WTC11 (cell line): ENCODE data around the gene RING1. TPM values are rescaled to one million over a fixed set of nuclear protein-coding genes. Genes with fewer than 3 reads are reported as not detected.
A peak's percentile ranks its signal among the peaks of the same experiment; 100 is the strongest.

Source experiments
- ATAC-seq: fragments of 200-7000 bp; cut with Tn5 transposase; 2 replicates; pipeline ENCODE4 v1.10.0; 2021; ENCODE audit warnings: mild to moderate bottlenecking, moderate library complexity
- CTCF ChIA-PET: fragments of 300-600 bp; sonication (Branson Sonifier 250); formaldehyde crosslinking; loops from one replicate; lab custom pipeline; 2021; ENCODE audit warnings: antibody characterized with exemption; lab: Charles Lee
- POLR2A ChIA-PET: fragments of 350-600 bp; sonication (Branson Sonifier 250); formaldehyde crosslinking; loops from one replicate; lab custom pipeline; 2021; ENCODE audit warnings: antibody characterized with exemption; lab: Charles Lee
- DNase-seq: peaks from one replicate; pipeline ENCODE4 v3.0.0; 2021; ENCODE audit warnings: low spot score
- H3K27ac Mint-ChIP-seq: 2 replicates; pipeline ENCODE4 v1.8.0; 2021; ENCODE audit warnings: mixed read lengths
- H3K27me3 Mint-ChIP-seq: 2 replicates; pipeline ENCODE4 v1.8.0; 2021; ENCODE audit warnings: low read depth, mild to moderate bottlenecking, moderate library complexity, mixed read lengths
- H3K36me3 Mint-ChIP-seq: 2 replicates; pipeline ENCODE4 v1.8.0; 2021; ENCODE audit warnings: mixed read lengths
- H3K4me1 Mint-ChIP-seq: 2 replicates; pipeline ENCODE4 v1.8.0; 2022; ENCODE audit warnings: mixed read lengths
- H3K4me3 Mint-ChIP-seq: 2 replicates; pipeline ENCODE4 v1.8.0; 2021; ENCODE audit warnings: mild to moderate bottlenecking, moderate library complexity, mixed read lengths
- H3K9me3 Mint-ChIP-seq: 2 replicates; pipeline ENCODE4 v1.8.0; 2021; ENCODE audit warnings: mixed read lengths
- AR ChIP-seq: fragments of 250-450 bp; sonication (Bioruptor Pico); IDR thresholded peaks from 2 replicates; pipeline ENCODE4 v1.9.0; 2021; ENCODE audit warnings: mild to moderate bottlenecking
- ARID4B ChIP-seq: sonication (generic); formaldehyde crosslinking; IDR thresholded peaks from 2 replicates; pipeline ENCODE4 v1.8.0; 2023; ENCODE audit warnings: missing genetic modification reagents, mild to moderate bottlenecking, borderline replicate concordance
- CDX4 ChIP-seq: fragments of 250-450 bp; sonication (Bioruptor Pico); IDR thresholded peaks from 2 replicates; pipeline ENCODE4 v1.9.0; 2021; ENCODE audit warnings: moderate library complexity, mild to moderate bottlenecking, inconsistent platforms, borderline replicate concordance
- CREB1 ChIP-seq: sonication (generic); formaldehyde crosslinking; IDR thresholded peaks from 2 replicates; pipeline ENCODE4 v1.8.0; 2023; ENCODE audit warnings: mild to moderate bottlenecking, missing genetic modification reagents
- CTCF ChIP-seq: fragments of 200-600 bp; IDR thresholded peaks from 2 replicates; pipeline ENCODE4 v1.8.0; 2022; ENCODE audit warnings: antibody characterized with exemption
- IRF1 ChIP-seq: sonication (generic); formaldehyde crosslinking; IDR thresholded peaks from 2 replicates; pipeline ENCODE4 v1.8.0; 2023; ENCODE audit warnings: missing genetic modification reagents
- JAZF1 ChIP-seq: fragments of 250-450 bp; sonication (Bioruptor Pico); IDR thresholded peaks from 2 replicates; pipeline ENCODE4 v1.9.0; 2021; ENCODE audit warnings: moderate library complexity, mild to moderate bottlenecking, inconsistent platforms
- MXD4 ChIP-seq: fragments of 250-450 bp; sonication (Bioruptor Pico); IDR thresholded peaks from 2 replicates; pipeline ENCODE4 v1.8.0; 2021; ENCODE audit warnings: mild to moderate bottlenecking, moderate library complexity, borderline replicate concordance
- NFYB ChIP-seq: sonication (generic); formaldehyde crosslinking; conservative IDR thresholded peaks from 2 replicates; pipeline ENCODE4 v1.8.0; 2022; ENCODE audit warnings: low read depth, missing genetic modification reagents
- NR2C2 ChIP-seq: sonication (generic); formaldehyde crosslinking; IDR thresholded peaks from 2 replicates; pipeline ENCODE4 v1.8.0; 2022; ENCODE audit warnings: mild to moderate bottlenecking, missing genetic modification reagents
- PRDM15 ChIP-seq: sonication (generic); formaldehyde crosslinking; IDR thresholded peaks from 2 replicates; pipeline ENCODE4 v1.8.0; 2022; ENCODE audit warnings: missing genetic modification reagents
- PREB ChIP-seq: sonication (generic); formaldehyde crosslinking; IDR thresholded peaks from 2 replicates; pipeline ENCODE4 v1.8.1; 2022; ENCODE audit warnings: mild to moderate bottlenecking, missing genetic modification reagents, moderate library complexity, borderline replicate concordance
- TEAD1 ChIP-seq: sonication (generic); formaldehyde crosslinking; IDR thresholded peaks from 2 replicates; pipeline ENCODE4 v1.8.0; 2022; ENCODE audit warnings: mild to moderate bottlenecking, missing genetic modification reagents
- TEAD4 ChIP-seq: sonication (generic); formaldehyde crosslinking; IDR thresholded peaks from 2 replicates; pipeline ENCODE4 v1.8.0; 2022; ENCODE audit warnings: mild to moderate bottlenecking, missing genetic modification reagents
- ZMAT4 ChIP-seq: fragments of 250-450 bp; sonication (Bioruptor Pico); IDR thresholded peaks from 2 replicates; pipeline ENCODE4 v1.9.0; 2021; ENCODE audit warnings: mild to moderate bottlenecking
- ZNF532 ChIP-seq: fragments of 250-450 bp; sonication (Bioruptor Pico); IDR thresholded peaks from 2 replicates; pipeline ENCODE4 v1.9.0; 2021; ENCODE audit warnings: mild to moderate bottlenecking, borderline replicate concordance
- total RNA-seq: library from RNA; stranded (reverse); gene quantifications from 3 replicates; pipeline ENCODE4 v1.2.3, GENCODE V29; 2021

RING1 gene
- total RNA-seq, 1 experiment from 2014 or later: 26.6 TPM

GRCh38 chr6:33206864-33207551 lies 1.3 kb upstream of the RING1 start:
- Mint-ChIP-seq H3K9me3 (no peaks in the 10 kb centered on the region), H3K4me3 (peak overlapping the region; percentile 90), H3K4me1 (peaks cover 48% of the 10 kb centered on the region), H3K27ac (no peak overlapping the region), H3K36me3 (peaks cover 30% of the 10 kb centered on the region)
- no peak for DNase-seq
- ATAC-seq: no peak
- ChIA-PET POLR2A (no interaction called here), CTCF (no interaction called here)
- TF ChIP-seq NR2C2 (CRISPR knock-in tag): no peak
- no peak for TF ChIP-seq PRDM15 (CRISPR knock-in tag)
- no peak for TF ChIP-seq TEAD4 (CRISPR knock-in tag)
- no peak for TF ChIP-seq TEAD1
- no peak for TF ChIP-seq CTCF
- no peak for TF ChIP-seq ARID4B (CRISPR knock-in tag)
- TF ChIP-seq ZNF532 (CRISPR knock-in tag): no peak
- no peak for TF ChIP-seq MXD4 (CRISPR knock-in tag)
- TF ChIP-seq IRF1: no peak
- no peak for TF ChIP-seq JAZF1 (CRISPR knock-in tag)
- TF ChIP-seq CDX4 (CRISPR knock-in tag): no peak
- TF ChIP-seq AR: no peak
- TF ChIP-seq PREB (CRISPR knock-in tag): no peak
- TF ChIP-seq NFYB: no peak
- no peak for TF ChIP-seq CREB1
- no peak for TF ChIP-seq ZMAT4 (CRISPR knock-in tag)
- TF ChIP-seq, all 79 proteins: peak for 0
- H3K27me3 Mint-ChIP-seq: peaks cover 30% of the 10 kb centered on the region
